GM15510 (cell line): ENCODE measurements around the gene ULBP2.

Source experiments
- POLR2A ChIP-seq: IDR thresholded peaks from 3 replicates; pipeline ENCODE4 v1.6.1; 2011; ENCODE audit warnings: borderline replicate concordance; ENCODE audit not compliant: insufficient read length; ENCODE audit errors: extremely low read depth

The ULBP2 gene, protein sequence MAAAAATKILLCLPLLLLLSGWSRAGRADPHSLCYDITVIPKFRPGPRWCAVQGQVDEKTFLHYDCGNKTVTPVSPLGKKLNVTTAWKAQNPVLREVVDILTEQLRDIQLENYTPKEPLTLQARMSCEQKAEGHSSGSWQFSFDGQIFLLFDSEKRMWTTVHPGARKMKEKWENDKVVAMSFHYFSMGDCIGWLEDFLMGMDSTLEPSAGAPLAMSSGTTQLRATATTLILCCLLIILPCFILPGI

DNA sequence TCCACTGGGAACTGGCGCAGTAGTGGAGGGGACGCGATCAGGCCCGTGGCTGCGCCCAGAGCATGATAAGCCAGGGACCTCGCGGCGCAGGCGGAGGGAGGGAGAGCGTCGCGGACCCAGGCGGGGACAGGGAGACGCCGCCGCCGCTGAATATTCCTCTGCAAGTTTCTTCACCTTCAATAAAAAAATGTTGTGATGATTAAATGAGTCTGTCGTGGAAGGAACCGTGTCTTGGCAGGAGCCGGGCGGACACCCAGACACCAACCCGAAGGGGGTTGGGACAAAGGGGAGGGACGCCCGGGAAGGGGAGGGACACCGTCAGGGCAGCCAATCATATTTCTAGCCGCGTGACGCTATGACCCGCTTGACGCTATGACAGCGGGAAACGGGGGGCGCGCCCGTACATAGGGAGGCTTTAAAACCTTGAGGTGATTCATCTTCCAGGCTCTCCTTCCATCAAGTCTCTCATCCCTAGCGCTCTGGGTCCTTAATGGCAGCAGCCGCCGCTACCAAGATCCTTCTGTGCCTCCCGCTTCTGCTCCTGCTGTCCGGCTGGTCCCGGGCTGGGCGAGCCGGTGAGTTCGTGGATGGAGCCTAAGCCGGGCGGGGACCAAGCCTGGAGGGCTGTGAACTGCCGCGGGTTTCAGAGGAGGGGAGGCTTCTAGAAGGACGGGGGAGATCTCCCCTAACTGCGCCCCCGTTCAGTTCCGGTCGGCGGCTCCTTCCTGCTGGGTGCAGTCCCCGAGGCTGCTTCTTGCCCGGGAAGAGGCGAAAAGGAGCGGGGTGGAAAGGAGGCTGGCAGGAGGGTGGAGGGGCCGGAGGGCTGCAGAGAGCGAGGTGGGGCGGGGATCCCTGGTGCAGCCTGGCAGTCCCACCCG, at the start of gene ULBP2:
Gene ULBP2 (plus strand): TSS at position 432 of the 878 bp plus-strand sequence. CDS start 59 bp downstream, at position 491.
- no peak for TF ChIP-seq POLR2A

DNA sequence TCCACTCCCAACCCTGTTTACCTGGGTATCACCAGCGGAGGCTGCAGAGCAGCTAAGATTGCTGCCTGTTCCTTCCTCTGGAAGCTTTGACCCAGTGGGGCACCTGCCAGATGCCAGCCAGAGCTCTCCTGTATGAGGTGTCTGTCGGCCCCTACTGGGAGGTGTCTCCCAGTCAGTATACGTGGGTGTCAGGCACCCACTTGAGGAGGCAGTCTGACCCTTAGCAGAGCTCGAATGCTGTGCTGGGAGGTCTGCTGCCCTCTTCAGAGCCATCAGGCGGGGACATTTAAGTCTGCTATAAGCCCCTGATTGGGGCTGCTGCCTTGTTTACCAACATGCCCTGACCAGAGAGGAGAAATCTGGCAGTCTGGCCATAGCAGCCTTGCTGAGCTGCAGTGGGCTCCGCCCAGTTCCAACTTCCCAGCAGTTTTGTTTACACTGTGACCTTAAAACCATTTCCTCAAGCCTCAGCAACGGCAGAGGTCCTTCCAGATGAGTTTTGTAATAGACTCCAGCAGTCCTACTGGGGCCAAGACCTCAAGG, 46.7 kb upstream of the ULBP2 start:
- TF ChIP-seq POLR2A = no peak

DNA sequence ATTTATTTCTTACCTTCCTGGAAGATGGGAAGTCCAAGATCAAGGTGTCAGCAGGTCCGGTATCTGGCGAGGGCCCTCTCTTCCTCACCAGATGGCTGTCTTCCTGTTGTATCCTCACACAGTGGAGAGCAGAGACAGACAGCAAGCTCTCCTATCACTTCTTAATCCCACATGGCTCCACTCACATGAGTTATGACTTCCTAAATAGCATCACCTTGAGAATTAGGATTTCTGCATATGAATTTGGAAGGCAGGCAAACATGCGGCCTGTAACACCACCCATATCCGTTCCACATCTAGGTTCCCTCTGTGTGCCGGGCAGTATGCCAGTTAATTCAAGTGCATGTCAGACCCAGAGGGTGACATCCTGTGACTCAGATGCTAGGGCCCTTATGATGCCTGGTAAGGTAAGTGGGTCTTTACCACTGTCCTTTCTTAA, 46.0 kb upstream of the ULBP2 start:
- no peak for TF ChIP-seq POLR2A

DNA sequence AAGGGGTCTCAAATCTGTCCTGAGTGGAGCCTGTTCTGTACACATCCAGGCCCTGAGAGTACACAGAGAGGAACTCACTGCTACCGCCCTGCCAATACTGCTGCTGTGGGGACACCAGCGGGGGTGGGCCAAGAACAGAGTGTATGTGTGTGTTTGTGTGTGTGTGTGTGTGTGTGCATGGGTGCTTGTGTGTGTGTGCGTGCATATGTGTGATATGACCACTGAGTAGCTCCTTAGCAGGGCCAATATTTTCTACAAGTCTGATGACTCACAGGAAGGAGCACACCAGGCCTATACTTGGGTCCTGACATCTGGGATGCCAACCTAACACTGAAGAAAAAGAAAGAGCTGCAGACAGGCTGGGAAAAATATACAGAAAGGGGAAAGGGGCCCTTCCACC, 45.3 kb upstream of the ULBP2 start:
- no peak for TF ChIP-seq POLR2A

DNA sequence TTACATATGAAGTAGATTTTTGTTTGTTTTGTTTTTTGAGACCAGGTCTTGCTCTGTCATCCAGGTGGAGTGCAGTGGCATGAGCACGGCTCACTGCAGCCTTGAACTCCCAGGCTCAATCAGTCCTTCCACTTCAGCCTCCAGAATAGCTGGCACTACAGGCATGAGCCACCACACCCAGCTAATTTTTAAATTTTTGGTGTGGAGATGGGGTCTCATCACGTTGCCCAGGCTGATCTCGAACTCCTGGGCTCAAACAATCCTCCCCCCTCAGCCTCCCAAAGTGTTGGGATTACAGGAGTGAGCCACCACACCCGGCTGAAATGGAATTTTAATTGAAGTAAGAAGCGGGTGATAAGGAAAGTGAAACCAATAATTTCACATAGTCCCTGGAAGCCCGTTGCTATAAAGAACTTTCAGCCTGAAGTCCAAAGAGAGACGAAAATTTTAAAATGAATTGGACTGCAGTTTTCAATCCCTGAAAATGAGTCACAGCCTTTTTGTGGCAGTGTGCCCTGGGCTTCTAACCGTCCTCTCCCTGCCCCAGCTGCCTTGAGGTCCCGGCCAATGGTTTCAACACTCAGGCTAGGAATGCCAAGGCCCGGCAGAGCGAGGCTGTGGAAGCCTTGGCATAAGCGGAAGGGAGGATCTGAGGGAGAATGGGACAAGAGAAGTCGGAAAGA, 44.7 kb upstream of the ULBP2 start:
- no peak for TF ChIP-seq POLR2A

DNA sequence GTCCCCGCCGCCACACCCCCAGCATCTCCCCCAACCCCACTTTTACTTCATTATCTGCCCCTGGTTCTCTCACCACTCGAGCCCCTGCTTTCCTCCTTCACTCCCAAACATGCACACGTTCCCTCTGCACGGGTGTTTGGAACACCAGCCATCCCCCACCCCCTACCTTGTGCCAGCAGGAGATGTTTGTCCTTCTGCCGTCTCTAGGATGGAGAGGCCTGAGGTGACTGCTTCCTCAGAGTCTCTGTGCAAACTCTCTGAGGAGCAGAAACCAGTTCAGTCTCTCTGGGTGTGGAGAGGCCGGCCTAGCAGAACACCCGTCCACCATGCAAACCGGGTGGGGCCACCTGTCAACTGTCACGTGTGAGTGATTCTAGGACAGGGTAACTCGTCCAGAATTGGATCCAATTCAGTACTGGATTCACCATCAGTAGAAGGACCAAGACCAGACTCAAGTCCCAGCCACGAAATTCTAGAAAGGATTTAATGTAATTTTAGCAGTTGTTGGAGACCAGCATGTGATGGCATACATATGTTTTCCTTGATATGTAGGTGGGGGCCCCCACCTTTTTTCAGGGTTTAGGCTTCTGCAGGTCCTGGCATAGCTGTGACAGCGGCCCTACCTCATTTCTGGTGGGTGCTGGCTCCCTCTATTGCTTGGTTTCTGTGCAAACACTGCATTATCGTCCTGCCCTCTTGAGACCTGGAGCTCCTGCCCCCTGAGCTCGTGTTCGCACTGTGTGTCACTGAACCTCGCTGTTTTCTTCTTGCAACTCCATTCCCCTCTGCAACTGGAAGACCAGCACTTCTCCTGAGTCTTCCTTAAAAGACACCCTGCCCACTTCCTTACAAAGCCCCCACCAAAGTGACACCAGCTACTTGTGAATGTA, 43.7 kb upstream of the ULBP2 start, which contains the start of gene RAET1E:
Gene RAET1E (minus strand): TSS at position 259 of the 890 bp plus-strand sequence. CDS start 7,212 bp downstream, outside the sequence.
- no peak for TF ChIP-seq POLR2A

DNA sequence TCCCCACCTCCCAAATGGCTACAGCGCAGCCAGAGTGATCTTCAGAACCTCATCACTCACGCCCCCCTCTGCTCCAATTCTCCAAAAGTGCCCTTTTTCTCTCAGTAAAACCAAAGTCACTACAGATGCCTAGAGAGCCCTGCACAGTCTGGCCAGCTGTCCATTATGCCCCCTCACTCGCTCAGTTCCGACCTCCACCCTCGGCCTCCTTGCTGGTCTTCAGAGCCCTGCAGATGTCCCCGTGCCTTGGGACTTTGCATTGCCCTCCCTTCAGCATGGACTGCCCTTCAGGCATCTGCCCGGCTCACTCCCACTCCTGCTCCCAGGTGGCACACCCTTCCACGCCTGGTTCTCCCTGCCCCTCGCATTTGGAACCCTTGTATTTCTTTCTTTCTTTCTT, 42.8 kb upstream of the ULBP2 start:
- no peak for TF ChIP-seq POLR2A

DNA sequence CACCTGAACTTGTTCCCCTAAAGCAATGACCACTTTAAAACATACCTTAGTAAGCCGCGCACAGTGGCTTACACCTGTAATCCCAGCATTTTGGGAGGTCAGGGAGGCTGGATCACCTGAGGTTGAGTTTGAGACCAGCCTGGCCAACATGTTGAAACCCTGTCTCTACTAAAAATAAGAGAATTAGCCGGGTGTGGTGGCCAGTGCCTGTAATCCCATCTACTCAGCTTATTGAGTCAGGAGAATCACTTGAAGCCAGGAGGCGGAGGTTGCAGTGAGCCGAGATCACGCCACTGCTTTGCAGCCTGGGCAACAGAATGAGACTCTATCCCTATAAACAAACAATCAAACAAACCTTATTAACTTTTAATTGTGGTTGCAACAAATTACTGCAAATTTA, 42.3 kb upstream of the ULBP2 start:
- no peak for TF ChIP-seq POLR2A

DNA sequence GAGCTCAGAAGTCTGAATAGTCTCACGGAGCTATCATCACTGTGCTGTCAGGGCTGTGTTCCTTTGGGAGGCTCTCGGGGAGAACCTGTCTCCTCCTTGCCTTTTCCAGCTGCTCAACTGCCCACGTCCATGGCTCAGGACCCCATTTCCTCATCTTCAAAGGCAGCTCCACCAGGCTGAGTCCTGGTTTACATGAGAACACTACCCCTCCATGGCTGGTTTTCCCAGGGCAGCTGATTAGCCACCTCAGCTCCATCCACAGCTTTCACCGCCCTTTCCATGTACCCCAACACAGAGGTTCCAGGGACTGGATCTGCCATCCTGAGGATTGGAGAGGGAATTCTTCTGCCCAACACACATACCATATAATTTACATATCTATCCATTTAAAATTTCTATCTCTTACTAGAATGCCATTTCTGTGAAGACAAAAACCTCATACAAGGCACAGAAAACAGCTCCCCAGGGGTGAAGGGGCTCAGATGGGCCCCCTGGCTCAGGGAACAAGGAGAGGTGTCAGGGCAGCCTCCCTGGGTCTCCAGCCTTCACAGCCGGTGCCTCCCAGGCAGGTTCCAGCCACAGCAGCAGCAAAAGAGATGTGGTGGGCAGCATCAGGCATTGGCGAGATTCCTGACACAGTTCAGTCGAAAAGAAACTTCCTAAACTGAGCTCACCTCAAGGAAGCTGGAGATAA, 41.7 kb upstream of the ULBP2 start:
- TF ChIP-seq POLR2A = no peak

DNA sequence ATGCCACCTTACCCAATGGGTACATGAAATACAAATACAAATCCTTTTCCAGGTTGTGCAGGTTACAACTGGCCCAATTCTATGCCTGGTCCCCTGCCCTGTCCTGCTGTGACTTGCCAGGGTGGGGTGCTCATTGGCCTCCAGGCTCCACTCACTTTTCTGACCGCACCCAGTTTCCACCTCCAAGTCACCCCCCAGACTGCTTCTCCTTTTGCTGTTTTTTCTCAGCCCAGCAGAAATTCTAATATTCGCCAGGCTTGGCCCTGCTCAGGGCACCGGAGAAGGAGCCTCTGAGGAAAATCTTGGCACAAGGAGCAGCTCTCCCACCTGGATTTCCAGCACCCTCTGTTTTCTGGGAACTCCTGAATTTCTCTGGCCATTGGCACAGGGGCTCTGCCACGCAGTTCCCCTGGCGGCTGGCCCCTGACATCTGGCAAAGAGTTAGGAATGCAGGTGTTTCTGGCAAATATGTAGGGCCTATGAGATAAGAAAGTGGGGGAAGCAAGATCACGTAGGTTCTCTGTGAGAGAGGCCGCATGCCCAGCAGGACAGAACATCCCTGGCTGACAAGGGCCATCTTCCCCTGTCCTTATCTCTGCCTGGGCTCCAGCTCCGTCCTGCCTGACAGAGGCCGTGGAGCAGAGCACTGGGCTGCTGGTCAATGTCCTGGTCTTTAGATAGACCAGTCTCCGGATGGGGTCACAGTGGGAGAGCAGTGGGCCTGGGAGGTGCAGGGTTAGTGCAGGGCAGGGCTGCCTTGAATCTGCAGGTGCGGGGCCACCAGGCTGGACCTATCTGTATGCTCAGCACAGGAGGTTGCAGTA, 41.0 kb upstream of the ULBP2 start:
- no peak for TF ChIP-seq POLR2A

DNA sequence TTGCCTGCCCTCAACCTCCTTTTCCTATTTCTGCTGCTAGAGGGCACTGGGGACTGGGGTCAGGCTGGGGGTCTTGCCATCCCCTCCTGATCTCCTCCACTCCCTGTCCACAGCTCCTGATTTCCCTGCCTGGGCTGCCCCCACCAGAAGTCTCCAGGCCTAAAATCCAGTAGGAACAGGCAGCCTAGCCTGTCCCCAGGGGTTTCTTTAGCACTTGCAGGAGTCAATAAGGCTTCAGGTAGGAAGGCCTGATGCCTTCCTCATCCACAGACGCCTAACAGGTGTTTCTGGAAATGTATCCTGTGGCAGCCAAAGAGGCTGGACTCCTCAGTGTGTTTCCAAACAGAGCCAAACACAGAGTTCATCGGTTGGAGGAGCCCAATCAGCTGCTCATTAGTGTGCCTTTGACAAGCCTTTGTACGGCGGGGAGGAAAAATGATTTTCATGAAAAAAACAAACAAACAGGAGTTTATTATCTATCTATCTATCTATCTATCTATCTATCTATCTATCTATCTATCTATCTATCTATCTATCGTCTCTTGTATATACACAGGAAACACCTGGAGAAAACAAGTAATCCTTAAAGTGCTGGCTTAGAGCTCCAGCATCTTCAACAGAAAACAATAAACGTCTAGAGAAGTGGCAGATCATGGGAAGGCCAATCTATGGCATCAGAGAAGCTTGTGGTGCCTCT, 40.2 kb upstream of the ULBP2 start:
- TF ChIP-seq POLR2A = no peak

DNA sequence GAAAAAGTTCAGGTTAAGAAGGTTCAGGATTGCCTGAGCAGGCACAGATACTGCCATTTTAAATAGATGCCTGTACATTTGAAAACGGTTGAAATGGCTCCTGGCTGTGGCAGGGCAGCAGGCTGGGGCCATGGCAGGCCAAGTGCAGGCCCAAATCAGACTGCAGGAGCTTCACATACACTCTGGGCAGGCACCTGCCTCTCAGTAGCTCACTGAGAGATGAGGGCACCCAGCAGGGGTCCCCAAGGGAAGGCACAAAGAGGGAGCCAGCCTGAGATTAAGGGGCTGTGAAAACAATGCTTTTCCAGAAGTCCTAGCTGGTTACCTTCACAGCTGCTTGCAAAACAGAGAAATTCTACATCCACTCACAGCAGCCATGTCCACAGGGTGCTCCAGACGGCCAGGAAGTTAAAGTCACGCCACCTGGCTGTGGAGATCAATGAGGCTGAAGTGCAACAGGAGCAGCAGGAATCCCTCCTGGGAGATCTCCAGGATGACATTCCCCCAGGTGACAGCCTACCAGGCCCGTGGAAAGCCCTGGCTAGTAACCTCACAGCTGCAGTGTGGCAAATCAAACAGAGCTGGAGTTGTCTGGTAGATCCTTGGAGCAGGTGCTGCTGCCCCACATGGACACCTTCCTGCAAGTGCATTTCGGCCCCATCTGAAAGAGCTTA, 37.7 kb upstream of the ULBP2 start:
- TF ChIP-seq POLR2A = no peak
